Uterus (tissue), 2 donors: ENCODE results near the gene TMEM80.

ENCODE experiments used
- POLR2A ChIP-seq, 2 donors: fragments of 450-650 bp; IDR thresholded peaks; one replicate each; pipeline ENCODE4 v1.6.1; 2016; ENCODE audit warnings: antibody characterized with exemption in 2 of 2, mild to moderate bottlenecking in 1 of 2, moderate library complexity in 1 of 2
- TF ChIP-seq, protein P1 (sequence below), 4 experiments: fragments of 200-600 bp in 2 of 4; fragments of 450-650 bp in 2 of 4; sonication (generic) in 2 of 4; IDR thresholded peaks; one replicate each; pipeline ENCODE4 v1.5.1; 2016 to 2019; ENCODE audit warnings: antibody characterized with exemption in 4 of 4, mild to moderate bottlenecking in 2 of 4, moderate library complexity in 1 of 4

- TF ChIP-seq, protein P1, sequence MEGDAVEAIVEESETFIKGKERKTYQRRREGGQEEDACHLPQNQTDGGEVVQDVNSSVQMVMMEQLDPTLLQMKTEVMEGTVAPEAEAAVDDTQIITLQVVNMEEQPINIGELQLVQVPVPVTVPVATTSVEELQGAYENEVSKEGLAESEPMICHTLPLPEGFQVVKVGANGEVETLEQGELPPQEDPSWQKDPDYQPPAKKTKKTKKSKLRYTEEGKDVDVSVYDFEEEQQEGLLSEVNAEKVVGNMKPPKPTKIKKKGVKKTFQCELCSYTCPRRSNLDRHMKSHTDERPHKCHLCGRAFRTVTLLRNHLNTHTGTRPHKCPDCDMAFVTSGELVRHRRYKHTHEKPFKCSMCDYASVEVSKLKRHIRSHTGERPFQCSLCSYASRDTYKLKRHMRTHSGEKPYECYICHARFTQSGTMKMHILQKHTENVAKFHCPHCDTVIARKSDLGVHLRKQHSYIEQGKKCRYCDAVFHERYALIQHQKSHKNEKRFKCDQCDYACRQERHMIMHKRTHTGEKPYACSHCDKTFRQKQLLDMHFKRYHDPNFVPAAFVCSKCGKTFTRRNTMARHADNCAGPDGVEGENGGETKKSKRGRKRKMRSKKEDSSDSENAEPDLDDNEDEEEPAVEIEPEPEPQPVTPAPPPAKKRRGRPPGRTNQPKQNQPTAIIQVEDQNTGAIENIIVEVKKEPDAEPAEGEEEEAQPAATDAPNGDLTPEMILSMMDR (IDR thresholded peaks at IDR 0.05): no peak
- no peak for TF ChIP-seq POLR2A (IDR thresholded peaks at IDR 0.05)
These were observed 49.4 kb upstream of the TMEM80 start for GRCh38 chr11:646214-646613.
